ENCODE measurements around the gene GMDS. TPM values are rescaled to one million over a fixed set of nuclear protein-coding genes. Genes with fewer than 3 reads are reported as not detected.
A peak's percentile ranks its signal among the peaks of the same experiment; 100 is the strongest.

Gene GMDS
- total RNA-seq, 4 donors from 2014 or later, result 9.5 to 32.8 (median 22.4) TPM

- no peak overlapping the region for H3K27ac ChIP-seq
- no peaks in the 10 kb centered on the region for H3K27me3 ChIP-seq
- H3K9me3 ChIP-seq, result no peaks in the 10 kb centered on the region
- WGBS, 2 donors, result 65 to 74% methylated on average over 2 of the region's 2 CpGs
- TF ChIP-seq POLR2A (IDR thresholded peaks at IDR 0.05), result no peak
- TF ChIP-seq CTCF (IDR thresholded peaks at IDR 0.05), result no peak
- no peak overlapping the region for H3K4me3 ChIP-seq (replicated peaks in 1 of 3)
- intact Hi-C loops (cut with DNase I), result no loop called here
- no peaks in the 10 kb centered on the region for H3K36me3 ChIP-seq
- DNase-seq, result no peak
- peaks cover 0 to 12% of the 10 kb centered on the region in 2 donors for H3K4me1 ChIP-seq
Measured at GRCh38 chr6:2132416-2132815, 113.0 kb downstream of the GMDS start.

DNA sequence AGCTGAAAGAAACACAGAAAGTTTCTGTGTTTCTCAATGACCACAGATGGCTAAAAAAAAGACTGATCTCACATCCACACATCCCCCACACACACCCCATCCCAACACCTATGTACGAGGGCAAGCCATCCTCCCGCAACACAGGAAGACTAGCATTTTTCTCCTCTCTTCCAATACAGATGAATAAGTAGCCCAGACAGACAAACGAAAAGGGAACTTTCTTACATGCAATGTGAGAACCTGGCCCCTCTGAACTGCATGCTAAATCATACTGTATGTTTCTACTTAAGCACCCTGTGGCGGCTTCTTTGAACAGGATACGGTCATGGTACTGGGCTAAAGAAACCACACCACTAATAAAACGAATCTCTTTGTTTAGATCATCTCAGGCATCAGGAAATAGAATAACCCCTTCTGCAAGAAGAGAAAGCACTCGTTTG is 116.2 kb downstream of the GMDS start:
- DNase-seq, result no peak

DNA sequence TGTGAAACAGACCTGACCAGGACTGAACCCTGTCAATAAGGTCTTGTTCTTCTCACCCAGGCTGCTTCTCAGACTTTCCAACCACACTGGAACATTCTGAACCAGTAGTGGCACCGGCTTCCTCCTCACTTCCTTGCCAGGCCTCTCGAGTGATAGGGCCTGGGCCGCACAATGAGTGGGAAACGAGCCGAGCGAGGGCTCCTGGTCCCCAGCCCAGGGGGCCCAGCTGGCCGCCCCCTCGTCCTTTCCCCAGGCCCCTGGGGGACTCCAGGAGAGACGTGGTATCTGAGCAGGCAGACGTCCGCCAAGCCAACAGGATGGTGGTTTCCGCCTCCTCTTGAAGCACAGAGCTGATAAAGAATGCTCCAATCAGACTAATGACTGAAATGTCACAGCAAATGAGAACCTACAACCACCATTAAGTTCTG is 117.9 kb downstream of the GMDS start:
- Histone ChIP-seq H3K4me1 (no peaks in the 10 kb centered on the region), H3K4me3 (replicated peaks in 1 of 3) (no peak overlapping the region), H3K27me3 (no peaks in the 10 kb centered on the region), H3K27ac (peak overlapping the region in 2 of 3 donors; percentile 7 to 72), H3K9me3 (no peaks in the 10 kb centered on the region), H3K36me3 (no peaks in the 10 kb centered on the region)
- TF ChIP-seq CTCF (IDR thresholded peaks at IDR 0.05) (no peak), POLR2A (IDR thresholded peaks at IDR 0.05) (no peak)
- 49 to 86% methylated on average over 11 to 12 of the region's 12 CpGs for WGBS, 2 donors
- peak in 1 of 2 donors; percentile 9 for DNase-seq
- intact Hi-C loops (cut with DNase I), result no loop called here

More for the DNA sequence above, 116.2 kb downstream of the GMDS start:
- intact Hi-C loops (cut with DNase I), result no loop called here
- Histone ChIP-seq H3K4me3 (replicated peaks in 1 of 3) (no peak overlapping the region), H3K27me3 (no peaks in the 10 kb centered on the region), H3K36me3 (no peaks in the 10 kb centered on the region), H3K27ac (no peak overlapping the region), H3K4me1 (peaks cover 0 to 6% of the 10 kb centered on the region in 2 donors), H3K9me3 (no peaks in the 10 kb centered on the region)
- WGBS, 2 donors, result 84 to 90% methylated on average over 7 of the region's 7 CpGs
- no peak for TF ChIP-seq POLR2A (IDR thresholded peaks at IDR 0.05)
- no peak for TF ChIP-seq CTCF (IDR thresholded peaks at IDR 0.05)

DNA sequence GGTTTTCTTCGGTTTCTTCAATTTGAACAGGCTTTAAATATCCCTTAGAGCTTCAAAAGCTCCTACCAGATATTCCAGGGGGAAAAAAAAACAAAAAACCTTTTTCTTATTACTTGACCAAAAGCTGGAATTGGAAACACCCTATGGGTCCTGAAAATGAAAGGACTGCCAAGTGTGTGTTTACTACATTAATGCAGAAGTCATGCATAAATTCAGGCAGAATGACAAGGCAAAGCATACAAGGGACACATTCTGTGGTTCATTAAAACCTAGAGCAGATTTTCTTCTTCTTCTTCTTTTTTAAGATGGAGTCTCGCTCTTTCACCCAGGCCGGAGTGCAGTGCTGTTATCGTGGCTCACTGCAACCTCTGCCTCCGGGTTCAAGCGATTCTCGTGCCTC is 119.1 kb downstream of the GMDS start:
- intact Hi-C loops (cut with DNase I), result no loop called here
- Histone ChIP-seq H3K9me3 (no peaks in the 10 kb centered on the region), H3K36me3 (no peaks in the 10 kb centered on the region), H3K4me1 (no peaks in the 10 kb centered on the region), H3K27ac (no peak overlapping the region), H3K27me3 (no peaks in the 10 kb centered on the region), H3K4me3 (replicated peaks in 1 of 3) (no peak overlapping the region)
- 96 to 98% methylated on average over 7 of the region's 7 CpGs for WGBS, 2 donors
- DNase-seq, result no peak
- TF ChIP-seq CTCF (IDR thresholded peaks at IDR 0.05) (no peak), POLR2A (IDR thresholded peaks at IDR 0.05) (no peak)

DNA sequence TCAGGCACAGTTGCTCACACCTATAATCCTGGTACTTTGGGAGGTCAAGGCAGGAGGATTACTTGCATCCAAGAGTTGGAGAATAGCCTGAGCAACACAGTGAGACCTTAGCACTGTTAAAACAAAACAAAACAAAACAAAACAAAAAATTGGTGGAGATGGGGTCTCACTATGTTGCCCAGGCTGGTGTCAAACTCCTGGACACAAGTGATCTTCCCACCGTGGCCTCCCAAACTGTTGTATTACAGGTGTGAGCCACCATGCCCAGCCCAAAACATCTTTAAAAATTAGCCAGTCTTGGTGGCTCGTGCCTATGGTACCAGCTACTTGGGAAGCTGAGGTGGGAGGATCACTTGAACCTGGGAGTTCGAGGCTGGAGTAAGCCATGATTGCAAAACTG is 120.2 kb downstream of the GMDS start:
- intact Hi-C loops (cut with DNase I), result no loop called here
- no peak for TF ChIP-seq POLR2A (IDR thresholded peaks at IDR 0.05)
- TF ChIP-seq CTCF (IDR thresholded peaks at IDR 0.05), result no peak
- Histone ChIP-seq H3K9me3 (no peaks in the 10 kb centered on the region), H3K36me3 (no peaks in the 10 kb centered on the region), H3K27ac (no peak overlapping the region), H3K27me3 (no peaks in the 10 kb centered on the region), H3K4me3 (replicated peaks in 1 of 3) (no peak overlapping the region), H3K4me1 (no peaks in the 10 kb centered on the region)
- DNase-seq, result no peak
- 98 to 100% methylated on average over 3 of the region's 3 CpGs for WGBS, 2 donors
